HG03159 (cell line): ENCODE results near the gene SH3RF1.

Experiments used
- ATAC-seq: cut with Tn5 transposase; IDR thresholded peaks from one replicate; pipeline ENCODE4 v1.9.1; 2021; ENCODE audit warnings: mild to moderate bottlenecking, moderate library complexity; ENCODE audit not compliant: unreplicated experiment

SH3RF1 gene

DNA sequence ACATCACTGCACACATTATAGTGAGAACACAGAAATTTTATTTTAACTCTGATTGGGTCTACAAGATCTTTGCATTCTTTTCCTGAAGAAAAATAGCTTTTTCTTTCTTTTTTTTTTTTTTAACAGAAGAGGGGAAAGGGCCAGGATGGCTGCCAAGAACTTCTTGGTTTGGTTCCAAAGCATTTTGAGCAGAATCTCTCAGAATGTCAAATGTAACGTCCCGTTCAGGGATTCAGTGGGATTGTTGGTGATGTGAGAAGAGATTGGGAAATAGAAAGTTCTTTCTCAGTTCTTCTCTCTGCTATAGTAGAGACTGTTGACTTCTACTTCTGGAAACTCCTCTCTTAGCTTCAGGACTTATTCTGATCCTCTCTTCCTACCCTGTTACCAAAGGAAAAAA, 189.8 kb downstream of the SH3RF1 start:
- peak; percentile 3 for ATAC-seq

- peak; percentile 85 for ATAC-seq
Observed at GRCh38 chr4:169079942-169080827, 190.6 kb downstream of the SH3RF1 start.

GRCh38 chr4:169074117-169074516, 196.6 kb downstream of the SH3RF1 start:
- no peak for ATAC-seq

DNA sequence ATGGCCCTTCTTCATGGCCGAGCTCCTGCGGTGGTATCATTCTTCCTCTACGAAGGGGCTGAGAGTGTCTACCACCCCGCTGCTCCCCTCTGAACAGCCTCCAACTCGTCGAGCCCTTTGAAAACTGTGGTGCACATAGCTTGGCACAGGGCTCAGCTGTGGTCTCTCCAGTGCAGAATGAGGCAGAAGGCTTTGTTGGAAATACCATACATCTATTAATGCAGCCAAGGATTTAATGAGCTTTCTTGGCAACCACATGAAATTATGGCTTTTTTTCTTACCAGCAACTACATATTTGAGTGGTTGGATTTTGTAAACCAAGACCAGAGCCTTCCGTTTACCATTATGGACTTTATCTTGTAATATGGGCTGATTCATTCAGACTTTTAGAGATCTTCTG, 199.0 kb downstream of the SH3RF1 start:
- ATAC-seq: no peak

DNA sequence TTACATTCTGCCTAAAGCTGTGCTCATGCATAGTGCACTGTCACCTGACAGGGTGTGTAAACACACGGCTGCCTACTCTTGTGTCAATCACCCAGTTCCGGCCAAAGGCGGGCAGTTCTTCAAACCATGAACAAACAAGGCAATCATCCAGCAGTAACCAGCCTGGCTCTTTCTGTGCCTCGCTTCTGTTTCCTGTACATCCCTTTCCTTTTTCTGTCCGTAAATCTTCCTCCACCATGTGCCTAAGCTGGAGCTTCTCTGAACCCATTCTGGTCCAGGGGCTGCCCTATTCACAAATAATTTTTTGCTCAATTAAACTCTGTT, 199.9 kb downstream of the SH3RF1 start:
- no peak for ATAC-seq

GRCh38 chr4:169070071-169070894, 200.5 kb downstream of the SH3RF1 start:
- no peak for ATAC-seq

DNA sequence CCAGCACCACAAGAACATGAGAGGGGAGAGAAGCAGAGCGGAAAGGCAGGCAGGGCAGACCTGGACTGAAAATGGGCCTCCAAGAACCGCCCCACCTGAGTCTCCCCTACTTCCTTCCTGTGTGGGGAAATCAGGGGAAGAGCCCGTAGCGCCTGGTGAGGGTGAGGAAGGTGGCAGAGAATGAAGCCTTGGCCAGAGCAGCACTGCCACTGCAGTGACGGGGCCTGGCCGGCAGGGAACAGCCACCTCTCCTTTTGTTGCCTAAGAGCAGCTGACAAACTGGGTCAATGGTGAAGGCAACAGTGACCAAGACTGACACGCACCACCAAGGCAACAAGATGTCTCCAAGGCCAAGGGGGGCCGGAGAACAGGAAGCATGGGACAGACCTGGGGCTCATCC, 202.3 kb downstream of the SH3RF1 start:
- no peak for ATAC-seq

DNA sequence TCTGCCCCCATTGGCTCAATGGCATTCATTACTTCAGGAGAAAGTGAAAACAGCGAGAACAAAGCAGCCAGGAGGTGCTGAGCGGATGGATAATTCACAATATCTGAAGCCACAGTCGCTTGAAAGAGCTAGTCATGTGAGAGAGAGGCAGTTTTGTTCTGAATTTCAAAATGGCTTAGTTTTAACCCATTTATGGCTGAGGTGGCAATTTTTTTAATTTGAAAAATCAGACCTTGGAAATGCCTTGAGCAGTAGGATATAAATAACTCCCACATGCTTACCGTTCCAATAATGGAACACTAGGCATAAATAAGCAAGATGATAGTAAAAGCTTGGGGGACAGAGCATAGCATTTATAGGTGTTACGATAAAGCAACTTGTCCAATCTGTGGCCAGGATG, 203.8 kb downstream of the SH3RF1 start:
- ATAC-seq: no peak

GRCh38 chr4:169064296-169064695, 206.5 kb downstream of the SH3RF1 start:
- no peak for ATAC-seq

DNA sequence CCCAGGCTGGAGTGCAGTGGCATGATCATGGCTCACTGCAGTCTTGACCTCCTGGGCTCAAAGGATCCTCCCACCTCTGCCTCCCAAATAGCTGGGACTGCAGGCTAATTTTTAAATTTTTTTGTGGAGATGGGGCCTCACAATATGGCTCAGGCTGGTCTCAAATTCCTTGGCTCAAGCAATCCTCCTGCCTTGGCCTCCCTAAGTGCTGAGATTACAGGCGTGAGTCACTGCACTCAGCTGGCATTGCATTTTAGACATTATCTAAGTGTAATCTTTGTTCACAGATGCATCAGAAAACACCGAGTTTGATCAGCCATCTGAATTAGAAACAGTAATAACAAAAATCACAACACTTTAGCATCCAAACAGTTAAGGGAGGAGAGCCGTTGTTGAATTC, 207.3 kb downstream of the SH3RF1 start:
- ATAC-seq: no peak

- ATAC-seq: no peak
Observed at GRCh38 chr4:169062897-169063244, 207.9 kb downstream of the SH3RF1 start.

GRCh38 chr4:169061386-169061785, 209.4 kb downstream of the SH3RF1 start:
- ATAC-seq: no peak

- no peak for ATAC-seq
Observed at GRCh38 chr4:169060391-169061091, 210.2 kb downstream of the SH3RF1 start.

- ATAC-seq: no peak
Observed at GRCh38 chr4:169059306-169060211, 211.2 kb downstream of the SH3RF1 start.

GRCh38 chr4:169058312-169058711, 212.4 kb downstream of the SH3RF1 start:
- ATAC-seq: no peak

DNA sequence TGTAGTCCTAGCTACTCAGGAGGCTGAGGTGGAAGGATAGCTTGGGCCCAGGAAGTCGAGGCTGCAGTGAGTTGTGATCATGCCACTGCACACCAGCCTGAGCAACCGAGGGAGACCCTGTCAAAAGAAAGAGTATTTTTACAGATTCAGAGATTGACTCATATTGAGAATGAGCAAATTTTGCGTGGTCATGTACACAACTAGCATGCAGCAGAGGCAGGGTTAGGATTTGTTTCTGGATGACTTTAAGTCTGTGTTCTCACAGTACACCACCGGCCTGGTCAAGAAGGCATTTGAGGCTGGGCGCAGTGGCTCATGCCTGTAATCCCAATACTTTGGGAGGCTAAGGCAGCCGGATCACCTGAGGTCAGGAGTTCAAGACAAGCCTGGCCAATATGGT, 215.9 kb downstream of the SH3RF1 start:
- peak; percentile 61 for ATAC-seq

DNA sequence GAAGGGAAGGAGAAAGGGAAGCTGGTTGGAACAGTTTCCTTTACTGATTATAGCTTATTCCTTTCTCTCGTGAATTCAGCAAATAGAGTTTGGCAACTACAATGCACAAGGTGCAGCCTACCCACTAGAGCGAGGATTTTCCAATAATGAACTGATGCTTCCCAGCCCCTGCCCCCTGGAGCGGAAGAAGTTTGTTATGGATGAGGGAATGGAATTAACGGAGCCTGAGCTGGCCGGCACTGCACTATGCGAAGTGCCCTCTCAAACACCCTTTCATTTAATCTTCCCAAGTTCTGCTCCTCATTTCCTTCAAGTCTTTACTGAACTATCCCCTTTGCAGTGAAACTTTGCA, 218.2 kb downstream of the SH3RF1 start:
- ATAC-seq: no peak

DNA sequence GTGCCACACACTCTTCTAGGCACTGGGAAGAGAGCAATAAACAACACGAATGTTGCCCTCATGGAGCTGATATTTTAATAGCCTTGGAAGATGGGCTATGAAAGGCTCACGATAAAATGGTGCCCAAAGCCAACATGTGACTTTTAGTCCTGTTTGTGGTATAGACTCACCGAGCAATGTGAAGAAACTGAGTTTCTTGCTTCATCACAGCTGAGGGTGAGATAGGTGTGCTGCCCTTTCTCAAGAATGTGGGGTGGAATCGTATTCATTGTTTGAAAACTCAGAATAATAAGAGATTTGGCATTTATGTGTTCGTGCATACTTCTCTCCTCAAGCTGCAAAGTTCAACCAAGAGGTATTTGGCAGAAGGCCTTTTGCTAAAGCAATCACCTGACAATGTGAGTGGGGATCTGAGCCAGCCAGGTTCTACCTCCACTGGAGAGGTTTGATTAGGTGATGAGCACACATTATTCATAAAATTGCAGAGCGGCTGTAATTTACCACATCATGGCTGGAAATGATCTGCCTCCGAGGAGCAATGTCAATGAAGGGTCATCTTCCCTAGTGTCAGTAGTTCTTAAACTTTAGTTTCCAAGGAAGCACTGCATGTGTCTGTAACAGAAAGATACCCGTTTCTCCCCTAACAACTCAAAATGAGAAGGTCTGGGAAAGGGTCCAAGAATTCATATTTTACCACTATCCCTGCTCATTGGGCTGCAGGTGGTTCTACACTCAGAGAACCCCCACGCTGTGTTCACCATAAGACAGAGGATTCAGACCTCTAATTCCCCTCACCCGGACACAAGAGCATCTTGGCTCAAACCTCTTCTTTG, 218.8 kb downstream of the SH3RF1 start:
- ATAC-seq: no peak

DNA sequence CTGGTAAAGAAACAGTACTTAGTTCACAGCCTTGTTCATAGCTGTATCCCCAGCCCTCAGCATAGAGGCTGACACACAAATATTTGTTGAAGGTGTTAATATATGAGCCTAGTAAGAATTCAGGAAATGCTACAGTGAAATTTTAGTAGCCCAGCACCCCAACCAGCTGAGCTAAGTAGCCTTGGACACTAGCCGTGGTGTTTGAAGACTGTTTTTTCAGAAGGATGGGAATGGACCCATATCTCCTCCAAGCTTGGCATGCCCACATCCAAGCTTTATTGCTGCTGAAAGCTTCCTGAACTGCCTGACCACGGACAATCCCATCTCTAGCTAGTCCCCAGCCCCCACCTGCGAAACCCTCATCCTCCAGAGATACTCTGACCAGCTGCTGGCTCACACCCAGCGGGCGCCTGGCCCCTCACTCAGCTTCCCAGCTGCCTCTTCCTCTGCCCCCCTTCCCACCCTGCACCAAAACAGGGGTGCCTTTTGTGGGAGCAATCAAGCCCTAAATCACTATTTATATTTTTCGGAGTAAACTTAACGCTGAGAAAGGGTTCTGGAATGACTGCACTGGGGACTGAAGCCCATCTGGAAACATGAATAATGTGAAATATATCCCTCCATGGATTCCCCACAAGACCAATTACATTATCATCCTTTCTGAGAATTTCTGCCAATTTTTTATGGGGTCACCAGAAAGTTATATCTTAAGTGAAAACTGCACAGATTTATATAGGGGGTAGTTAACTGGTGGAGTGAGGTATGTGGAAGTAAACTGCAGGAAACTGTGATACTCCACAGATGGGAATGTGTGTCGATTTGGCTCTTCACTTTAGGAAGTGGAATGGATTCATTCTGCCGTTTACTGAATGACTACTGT, 219.6 kb downstream of the SH3RF1 start:
- ATAC-seq: no peak
